Uterus (tissue), 2 donors: ENCODE results near the gene ATRN.

Source experiments
- POLR2A ChIP-seq, 2 donors: fragments of 450-650 bp; IDR thresholded peaks; one replicate each; pipeline ENCODE4 v1.6.1; 2016; ENCODE audit warnings: antibody characterized with exemption in 2 of 2, mild to moderate bottlenecking in 1 of 2, moderate library complexity in 1 of 2
- TF ChIP-seq, protein P1 (sequence below), 4 experiments: fragments of 200-600 bp in 2 of 4; fragments of 450-650 bp in 2 of 4; sonication (generic) in 2 of 4; IDR thresholded peaks; one replicate each; pipeline ENCODE4 v1.5.1; 2016 to 2019; ENCODE audit warnings: antibody characterized with exemption in 4 of 4, mild to moderate bottlenecking in 2 of 4, moderate library complexity in 1 of 4

DNA sequence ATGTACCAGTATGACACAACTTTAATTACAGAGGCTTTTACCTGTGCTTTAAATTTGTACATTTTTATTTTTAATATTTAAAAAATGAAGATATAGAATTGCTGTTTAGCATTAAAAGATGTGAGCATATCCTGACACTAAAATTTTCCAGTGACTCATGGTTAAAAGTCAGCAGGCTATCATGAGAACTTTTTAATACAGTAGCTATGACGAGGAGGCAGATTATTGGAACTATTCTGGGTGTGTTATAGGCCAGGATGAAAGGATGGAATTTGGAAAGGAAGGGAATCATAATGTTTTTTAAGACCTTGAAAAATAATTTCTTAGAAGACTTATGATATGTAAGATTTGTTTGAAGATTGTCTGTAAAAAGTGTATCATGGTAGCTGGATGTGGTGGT, 101.3 kb downstream of the ATRN start:
- TF ChIP-seq, protein P1, sequence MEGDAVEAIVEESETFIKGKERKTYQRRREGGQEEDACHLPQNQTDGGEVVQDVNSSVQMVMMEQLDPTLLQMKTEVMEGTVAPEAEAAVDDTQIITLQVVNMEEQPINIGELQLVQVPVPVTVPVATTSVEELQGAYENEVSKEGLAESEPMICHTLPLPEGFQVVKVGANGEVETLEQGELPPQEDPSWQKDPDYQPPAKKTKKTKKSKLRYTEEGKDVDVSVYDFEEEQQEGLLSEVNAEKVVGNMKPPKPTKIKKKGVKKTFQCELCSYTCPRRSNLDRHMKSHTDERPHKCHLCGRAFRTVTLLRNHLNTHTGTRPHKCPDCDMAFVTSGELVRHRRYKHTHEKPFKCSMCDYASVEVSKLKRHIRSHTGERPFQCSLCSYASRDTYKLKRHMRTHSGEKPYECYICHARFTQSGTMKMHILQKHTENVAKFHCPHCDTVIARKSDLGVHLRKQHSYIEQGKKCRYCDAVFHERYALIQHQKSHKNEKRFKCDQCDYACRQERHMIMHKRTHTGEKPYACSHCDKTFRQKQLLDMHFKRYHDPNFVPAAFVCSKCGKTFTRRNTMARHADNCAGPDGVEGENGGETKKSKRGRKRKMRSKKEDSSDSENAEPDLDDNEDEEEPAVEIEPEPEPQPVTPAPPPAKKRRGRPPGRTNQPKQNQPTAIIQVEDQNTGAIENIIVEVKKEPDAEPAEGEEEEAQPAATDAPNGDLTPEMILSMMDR (IDR thresholded peaks at IDR 0.05) = no peak
- no peak for TF ChIP-seq POLR2A (IDR thresholded peaks at IDR 0.05)
